B cell (primary cell): ENCODE data around the gene ZNF786. TPM values are rescaled to one million over a fixed set of nuclear protein-coding genes. Genes with fewer than 3 reads are reported as not detected.

Experiments used
- ATAC-seq: fragments of 200-7000 bp; cut with Tn5 transposase; one replicate; pipeline ENCODE4 v1.10.0; 2021; ENCODE audit warnings: low read depth, mild to moderate bottlenecking, moderate number of reproducible peaks, moderate library complexity
- CTCF ChIA-PET: fragments of 350-600 bp; sonication (Branson Sonifier 250); formaldehyde crosslinking; loops from one replicate; lab custom pipeline; 2021; ENCODE audit warnings: antibody characterized with exemption, inconsistent platforms; lab: Charles Lee
- POLR2A ChIA-PET: fragments of 350-600 bp; sonication (Branson Sonifier 250); formaldehyde crosslinking; loops from one replicate; lab custom pipeline; 2021; ENCODE audit warnings: antibody characterized with exemption; lab: Charles Lee
- DNase-seq: peaks from one replicate; pipeline ENCODE4 v3.0.0; 2013
- H2AFZ ChIP-seq: 2 replicates; pipeline ENCODE4 v1.6.1; 2012; ENCODE audit warnings: mild to moderate bottlenecking, low read depth, low read length; ENCODE audit not compliant: insufficient read depth, poor library complexity, severe bottlenecking
- H3K27ac ChIP-seq, 2 donors: 1 replicate in 1 of 2; 2 replicates in 1 of 2; pipeline ENCODE4 v1.5.1; 2012 to 2013; ENCODE audit warnings: low read length in 2 of 2, mild to moderate bottlenecking in 2 of 2, moderate library complexity in 1 of 2
- H3K27me3 ChIP-seq, 4 experiments: fragments of 200-600 bp in 1 of 4; sonication (generic) in 1 of 4; replicated peaks in 1 of 4; 1 replicate in 2 of 4; 2 replicates in 2 of 4; pipeline versions ENCODE4 v1.6.1 to v1.7.0; 2013 to 2016; ENCODE audit warnings: low read length in 3 of 4, mild to moderate bottlenecking in 2 of 4, mixed read lengths in 1 of 4, moderate library complexity in 1 of 4; ENCODE audit not compliant: insufficient read depth in 4 of 4, control insufficient read depth in 3 of 4; ENCODE audit errors: control extremely low read depth in 1 of 4
- H3K36me3 ChIP-seq, 2 experiments: replicated peaks in 1 of 2; 1 replicate in 1 of 2; 2 replicates in 1 of 2; pipeline versions ENCODE4 v1.6.1 to v1.7.1; 2013; ENCODE audit warnings: low read length in 1 of 2; ENCODE audit not compliant: insufficient read depth in 2 of 2, control insufficient read depth in 1 of 2; ENCODE audit errors: control extremely low read depth in 1 of 2, extremely low read depth in 1 of 2
- H3K4me1 ChIP-seq, 2 donors: fragments of 200-600 bp in 1 of 2; sonication (generic) in 1 of 2; 1 replicate in 1 of 2; 2 replicates in 1 of 2; pipeline versions ENCODE4 v1.5.1 to v1.6.1; 2013 to 2017; ENCODE audit warnings: low read length in 2 of 2; ENCODE audit not compliant: control insufficient read depth in 2 of 2, insufficient read depth in 2 of 2
- H3K4me2 ChIP-seq: replicated peaks from 2 replicates; pipeline ENCODE3; 2012; ENCODE audit warnings: mild to moderate bottlenecking, low read depth, low read length; ENCODE audit not compliant: poor library complexity, severe bottlenecking
- H3K4me3 ChIP-seq, 5 experiments: fragments of 200-600 bp in 1 of 5; sonication (generic) in 1 of 5; 1 replicate in 3 of 5; 2 replicates in 2 of 5; pipeline versions ENCODE4 v1.5.1 to v1.7.0; 2011 to 2016; ENCODE audit warnings: low read length in 4 of 5, mild to moderate bottlenecking in 4 of 5, low read depth in 2 of 5, control low read depth in 1 of 5, moderate library complexity in 1 of 5; ENCODE audit not compliant: insufficient read depth in 1 of 5; ENCODE audit errors: control extremely low read depth in 1 of 5, extremely low read depth in 1 of 5
- H3K79me2 ChIP-seq: fragments of 200-600 bp; sonication (generic); one replicate; pipeline ENCODE4 v1.6.0; 2016; ENCODE audit warnings: low read length; ENCODE audit not compliant: control insufficient read depth, insufficient read depth
- H3K9ac ChIP-seq: fragments of 200-600 bp; sonication (generic); 2 replicates; pipeline ENCODE4 v1.6.1; 2017; ENCODE audit warnings: mild to moderate bottlenecking, low read length, moderate library complexity
- H3K9me3 ChIP-seq, 3 donors: one replicate each; pipeline versions ENCODE4 v1.6.1 to v1.7.1; 2013; ENCODE audit warnings: low read length in 2 of 3; ENCODE audit not compliant: control insufficient read depth in 2 of 3, insufficient read depth in 1 of 3; ENCODE audit errors: control extremely low read depth in 1 of 3
- H4K20me1 ChIP-seq: 2 replicates; pipeline ENCODE4 v1.6.0; 2012; ENCODE audit warnings: mild to moderate bottlenecking, low read length; ENCODE audit not compliant: insufficient read depth, control insufficient read depth, poor library complexity, severe bottlenecking
- H3K27ac Mint-ChIP-seq: one replicate; pipeline ENCODE4 v1.8.0; 2021; ENCODE audit warnings: mixed read lengths
- H3K27me3 Mint-ChIP-seq: one replicate; pipeline ENCODE4 v1.8.0; 2021; ENCODE audit warnings: mixed read lengths
- H3K4me1 Mint-ChIP-seq: one replicate; pipeline ENCODE4 v1.8.0; 2021; ENCODE audit warnings: mixed read lengths
- H3K4me3 Mint-ChIP-seq: one replicate; pipeline ENCODE4 v1.8.0; 2021; ENCODE audit warnings: mixed read lengths
- H3K9me3 Mint-ChIP-seq: one replicate; pipeline ENCODE4 v1.8.0; 2022; ENCODE audit warnings: mixed read lengths; ENCODE audit not compliant: insufficient read depth
- CTCF ChIP-seq: fragments of 200-600 bp; IDR thresholded peaks from one replicate; pipeline ENCODE4 v1.8.0; 2022; ENCODE audit warnings: antibody characterized with exemption, mild to moderate bottlenecking
- EZH2 ChIP-seq: IDR thresholded peaks from 2 replicates; pipeline ENCODE4 v1.6.1; 2012; ENCODE audit warnings: borderline replicate concordance, low read depth, mild to moderate bottlenecking, moderate library complexity, low read length; ENCODE audit not compliant: insufficient read depth, poor library complexity, severe bottlenecking
- WGBS: methylation state at CpG from one replicate; pipeline ENCODE4 v1.1.5; 2013; ENCODE audit warnings: missing lambda C conversion rate; ENCODE audit not compliant: insufficient coverage; 5-methylcytosine and 5-hydroxymethylcytosine counted together
- intact Hi-C: fragments of 100-400 bp; cut with micrococcal nuclease; formaldehyde crosslinking; loops from one replicate; pipeline ENCODE4 v1.10.0; 2022
- polyA plus RNA-seq: library from polyadenylated mRNA; depleted of rRNA; stranded (reverse); fragments of >200 nt; gene quantifications from 2 replicates; pipeline ENCODE4 v1.2.3, GENCODE V29; 2012
- total RNA-seq, 2 donors: library from RNA; stranded (reverse); fragments of 120-200 nt in 1 of 2; gene quantifications; 1 replicate in 1 of 2; 2 replicates in 1 of 2; pipeline versions ENCODE4 v1.2.3 to v1.2.4, GENCODE V29; 2013 to 2022

Gene ZNF786
- total and polyA plus RNA-seq, 2 donors (not counting 1 experiment from before 2014, with no cell fraction given) = 6.4 to 14.7 TPM

GRCh38 chr7:149126662-149127266, 36.2 kb upstream of the ZNF786 start:
- Mint-ChIP-seq H3K27me3 (no peaks in the 10 kb centered on the region), H3K4me1 (peaks cover 22% of the 10 kb centered on the region), H3K9me3 (peaks cover 8% of the 10 kb centered on the region), H3K4me3 (peak overlapping the region; percentile 97), H3K27ac (peak overlapping the region; percentile 99)
- H3K79me2 ChIP-seq = peaks cover 14% of the 10 kb centered on the region
- H3K4me2 ChIP-seq = peak overlapping the region; percentile 94
- peaks cover 2 to 12% (median 10%) of the 10 kb centered on the region in 3 donors for H3K9me3 ChIP-seq
- H3K27ac ChIP-seq = peak overlapping the region; percentile 85 to 89
- peaks cover under 1 to 11% of the 10 kb centered on the region in 2 experiments for H3K36me3 ChIP-seq
- POLR2A ChIA-PET = interaction anchor here (2.3 to 3.4 kb wide), 2 partner anchors 21 to 68 kb away, joined by 7 to 42 read pairs; partner anchors contain the start of genes ZNF282 and ZNF398
- H3K4me3 ChIP-seq = peak overlapping the region; percentile 64 to 98 (median 88)
- intact Hi-C loops = loop anchor here (1.0 to 5.0 kb wide), 11 partner anchors 21 to 498 kb away; partner anchors contain the start of genes ZNF212, ZNF282, ZNF398 and ZNF746
- no peak for TF ChIP-seq EZH2
- H4K20me1 ChIP-seq = no peaks in the 10 kb centered on the region
- H2AFZ ChIP-seq = peak overlapping the region; percentile 100
- under 1% methylated on average over 48 of the region's 48 CpGs for WGBS
- peak; percentile 55 for ATAC-seq
- peaks cover 12 to 14% of the 10 kb centered on the region in 2 donors for H3K4me1 ChIP-seq
- DNase-seq = peak; percentile 74
- H3K9ac ChIP-seq = peak overlapping the region; percentile 97
- CTCF ChIA-PET = interaction anchor here (0.9 to 6.2 kb wide), 7 partner anchors 12 to 121 kb away, joined by 3 to 70 read pairs (median 5); partner anchors contain the start of genes ZNF282 and ZNF398
- H3K27me3 ChIP-seq = no peaks in the 10 kb centered on the region

GRCh38 chr7:149125863-149126661, 35.5 kb upstream of the ZNF786 start, which contains the start of gene ZNF425:
TSS of gene ZNF425 (minus strand) at chr7:149126324. CDS start at chr7:149126213, 111 bp downstream.
- no peak for TF ChIP-seq EZH2
- TF ChIP-seq CTCF = peak; percentile 89
- Histone ChIP-seq H4K20me1 (no peaks in the 10 kb centered on the region), H3K27me3 (no peaks in the 10 kb centered on the region), H2AFZ (peak within 1 kb of the TSS; percentile 100), H3K4me3 (peak within 1 kb of the TSS; percentile 64 to 98 (median 88)), H3K27ac (peak within 1 kb of the TSS; percentile 85 to 89), H3K4me1 (peaks cover 12 to 14% of the 10 kb centered on the region in 2 donors), H3K9ac (peak within 1 kb of the TSS; percentile 97), H3K9me3 (peaks cover under 1 to 10% (median 5%) of the 10 kb centered on the region in 3 donors), H3K79me2 (peaks cover 14% of the 10 kb centered on the region), H3K4me2 (peak within 1 kb of the TSS; percentile 94), H3K36me3 (peaks cover 0 to 8% of the 10 kb centered on the region in 2 experiments)
- Mint-ChIP-seq H3K27me3 (no peaks in the 10 kb centered on the region), H3K9me3 (peaks cover 6% of the 10 kb centered on the region), H3K27ac (peak within 1 kb of the TSS; percentile 99), H3K4me1 (peaks cover 22% of the 10 kb centered on the region), H3K4me3 (peak within 1 kb of the TSS; percentile 97)
- DNase-seq (peak; percentile 95), ATAC-seq (peak; percentile 84)
- CTCF ChIA-PET = interaction anchor here (0.9 to 6.2 kb wide), 11 partner anchors 12 to 297 kb away, joined by 3 to 70 read pairs (median 3); partner anchors contain the start of genes ZNF282 and ZNF398
- POLR2A ChIA-PET = interaction anchor here (0.6 to 3.4 kb wide), 4 partner anchors 11 to 69 kb away, joined by 3 to 42 read pairs (median 6); partner anchors contain the start of genes ZNF282 and ZNF398
- under 1% methylated on average over 72 of the region's 72 CpGs for WGBS
- intact Hi-C loops = loop anchor here (1.0 to 5.0 kb wide), 11 partner anchors 21 to 499 kb away; partner anchors contain the start of genes ZNF212, ZNF282, ZNF398 and ZNF746
